Measurements from ENCODE around the gene DEPP1.

Gene DEPP1

DNA sequence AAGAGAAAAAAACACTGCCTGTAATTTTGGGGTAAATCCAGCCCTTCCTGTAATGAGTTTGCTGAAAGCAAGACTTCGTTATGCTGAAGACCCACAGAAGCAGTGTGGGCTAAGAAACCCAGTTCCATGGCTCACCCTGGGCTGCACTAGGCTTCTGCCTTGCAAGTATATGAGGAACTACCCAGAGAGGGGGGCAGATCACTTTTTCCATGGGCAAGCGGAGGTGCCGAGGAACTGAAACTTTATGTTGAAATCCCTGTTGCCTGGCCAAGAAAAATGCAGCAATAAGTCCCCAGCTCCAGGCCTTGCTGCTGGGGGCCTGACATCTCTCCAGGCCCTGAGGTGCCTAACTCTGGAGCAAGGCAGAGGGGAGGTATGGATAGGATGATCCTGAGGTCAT lies 10.5 kb downstream of the DEPP1 start:
- peak; percentile 99 for DNase-seq (ENCODE audit: low read depth)
- TF ChIP-seq, protein P1, sequence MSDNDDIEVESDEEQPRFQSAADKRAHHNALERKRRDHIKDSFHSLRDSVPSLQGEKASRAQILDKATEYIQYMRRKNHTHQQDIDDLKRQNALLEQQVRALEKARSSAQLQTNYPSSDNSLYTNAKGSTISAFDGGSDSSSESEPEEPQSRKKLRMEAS (IDR thresholded peaks at IDR 0.05; ENCODE audit: low read depth, low read length): 0 out of 2 replicates have a peak, but pooled peaks have one; percentile 15
- TF ChIP-seq, protein P2, sequence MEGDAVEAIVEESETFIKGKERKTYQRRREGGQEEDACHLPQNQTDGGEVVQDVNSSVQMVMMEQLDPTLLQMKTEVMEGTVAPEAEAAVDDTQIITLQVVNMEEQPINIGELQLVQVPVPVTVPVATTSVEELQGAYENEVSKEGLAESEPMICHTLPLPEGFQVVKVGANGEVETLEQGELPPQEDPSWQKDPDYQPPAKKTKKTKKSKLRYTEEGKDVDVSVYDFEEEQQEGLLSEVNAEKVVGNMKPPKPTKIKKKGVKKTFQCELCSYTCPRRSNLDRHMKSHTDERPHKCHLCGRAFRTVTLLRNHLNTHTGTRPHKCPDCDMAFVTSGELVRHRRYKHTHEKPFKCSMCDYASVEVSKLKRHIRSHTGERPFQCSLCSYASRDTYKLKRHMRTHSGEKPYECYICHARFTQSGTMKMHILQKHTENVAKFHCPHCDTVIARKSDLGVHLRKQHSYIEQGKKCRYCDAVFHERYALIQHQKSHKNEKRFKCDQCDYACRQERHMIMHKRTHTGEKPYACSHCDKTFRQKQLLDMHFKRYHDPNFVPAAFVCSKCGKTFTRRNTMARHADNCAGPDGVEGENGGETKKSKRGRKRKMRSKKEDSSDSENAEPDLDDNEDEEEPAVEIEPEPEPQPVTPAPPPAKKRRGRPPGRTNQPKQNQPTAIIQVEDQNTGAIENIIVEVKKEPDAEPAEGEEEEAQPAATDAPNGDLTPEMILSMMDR (IDR thresholded peaks at IDR 0.05; ENCODE audit: low read depth, low read length): no peak

DNA sequence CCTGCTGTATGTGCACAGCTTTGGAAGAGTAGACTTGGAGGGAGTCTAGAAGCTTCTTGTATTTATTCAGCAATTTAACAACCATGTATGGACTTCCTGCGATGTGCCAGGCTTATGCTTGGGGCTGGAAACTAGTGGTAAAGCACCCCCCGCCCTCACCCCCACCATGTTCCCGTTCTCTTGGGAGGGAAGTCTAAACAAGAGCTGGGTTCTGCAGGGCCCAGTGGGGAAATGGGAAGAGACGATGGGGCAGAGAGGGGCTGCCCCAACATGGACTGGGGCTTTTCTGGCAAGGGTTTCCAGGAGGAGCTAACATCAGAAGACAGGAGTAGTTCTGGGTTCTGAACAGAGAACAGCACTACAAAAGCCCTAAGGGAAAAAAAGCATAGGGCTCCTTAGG lies 11.0 kb downstream of the DEPP1 start:
- TF ChIP-seq POLR2A (IDR thresholded peaks at IDR 0.05; ENCODE audit: extremely low read depth, insufficient read length) (no peak), MYC (IDR thresholded peaks at IDR 0.05; ENCODE audit: low read depth, low read length) (no peak)
- TF ChIP-seq, protein P1 (IDR thresholded peaks at IDR 0.05; ENCODE audit: low read depth, low read length): no peak
- TF ChIP-seq, protein P2 (IDR thresholded peaks at IDR 0.05; ENCODE audit: low read depth, low read length): no peak
- peak; percentile 79 for DNase-seq (ENCODE audit: low read depth)
- H3K4me3 ChIP-seq (ENCODE audit: low read depth, low read length): peak overlapping the region; percentile 38

More for the DNA sequence above, 10.5 kb downstream of the DEPP1 start:
- peak overlapping the region; percentile 46 for H3K4me3 ChIP-seq (ENCODE audit: low read depth, low read length)

DNA sequence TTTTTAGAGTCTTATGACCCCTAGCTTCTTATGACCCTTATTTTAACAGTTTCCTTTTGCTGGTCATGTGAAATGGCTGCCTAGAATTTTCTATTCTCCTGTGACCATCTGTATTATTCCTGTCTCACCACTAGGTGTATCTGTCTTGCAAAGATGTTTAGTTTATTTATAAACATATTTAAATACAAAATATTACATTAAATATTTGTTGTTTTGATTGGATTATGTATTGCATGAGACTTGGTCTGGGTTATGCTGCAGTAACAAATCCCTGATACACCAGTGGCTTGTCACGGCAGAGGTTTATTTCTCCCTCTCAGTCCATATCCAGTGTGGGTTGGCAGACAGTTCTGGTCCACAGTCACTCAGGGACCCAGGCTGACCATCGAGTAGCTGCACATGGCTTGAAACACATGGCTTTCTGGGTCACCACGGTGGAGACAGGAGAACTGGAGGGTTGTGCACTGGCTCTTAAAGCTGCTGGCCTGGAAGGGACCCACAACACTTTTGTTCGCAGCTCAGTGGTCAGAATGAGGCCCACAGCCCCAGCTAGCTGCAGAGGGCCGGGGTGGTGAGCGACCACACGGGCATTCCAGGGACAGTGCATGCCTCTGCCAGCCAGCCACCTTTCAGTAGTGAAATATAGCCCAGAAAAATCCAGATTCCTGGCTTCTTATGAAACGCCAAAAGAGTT lies 11.6 kb downstream of the DEPP1 start:
- TF ChIP-seq, protein P1 (IDR thresholded peaks at IDR 0.05; ENCODE audit: low read depth, low read length): peak; percentile 68; the same call in 1 of the 2 replicates
- no peak for TF ChIP-seq MYC (IDR thresholded peaks at IDR 0.05; ENCODE audit: low read depth, low read length)
- peak overlapping the region; percentile 38 for H3K4me3 ChIP-seq (ENCODE audit: low read depth, low read length)
- peak; percentile 52 for DNase-seq (ENCODE audit: low read depth)

DNA sequence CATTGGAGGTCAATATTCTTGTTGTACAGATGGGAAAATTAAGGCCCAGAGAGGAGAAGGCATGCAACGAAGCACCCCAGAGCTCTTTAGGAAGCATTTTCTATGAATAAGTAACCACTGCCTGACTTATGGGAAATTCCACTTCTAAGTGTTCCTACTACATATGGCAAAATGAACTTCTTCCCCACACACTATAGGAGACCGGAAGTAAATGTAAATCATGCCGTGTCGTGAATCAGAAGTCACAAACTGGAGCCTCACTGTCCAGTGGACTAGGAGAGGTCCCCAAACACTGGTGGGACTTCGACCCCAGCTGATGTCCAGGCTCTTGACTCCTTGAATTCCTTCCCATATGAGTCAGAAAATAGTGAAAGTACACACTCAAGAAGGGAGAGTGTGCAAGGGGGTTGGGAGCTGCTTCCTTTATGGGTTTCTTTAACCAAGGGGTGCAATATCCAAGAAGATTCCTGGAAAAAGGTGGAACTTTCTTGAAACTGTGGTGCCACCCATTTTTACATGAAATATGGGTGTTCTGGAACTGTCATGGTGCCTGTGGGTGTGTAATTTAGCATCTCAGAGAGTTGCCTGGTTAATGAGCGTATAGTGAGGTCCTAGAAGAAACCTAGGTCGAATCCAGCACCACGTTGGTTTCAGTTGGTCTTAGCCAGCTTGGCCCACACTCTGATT lies 12.3 kb downstream of the DEPP1 start:
- no peak overlapping the region for H3K4me3 ChIP-seq (ENCODE audit: low read depth, low read length)
- TF ChIP-seq MYC (IDR thresholded peaks at IDR 0.05; ENCODE audit: low read depth, low read length) (no peak), POLR2A (IDR thresholded peaks at IDR 0.05; ENCODE audit: extremely low read depth, insufficient read length) (no peak)
- TF ChIP-seq, protein P2 (IDR thresholded peaks at IDR 0.05; ENCODE audit: low read depth, low read length): no peak
- TF ChIP-seq, protein P1 (IDR thresholded peaks at IDR 0.05; ENCODE audit: low read depth, low read length): no peak
- DNase-seq (ENCODE audit: low read depth): no peak

DNA sequence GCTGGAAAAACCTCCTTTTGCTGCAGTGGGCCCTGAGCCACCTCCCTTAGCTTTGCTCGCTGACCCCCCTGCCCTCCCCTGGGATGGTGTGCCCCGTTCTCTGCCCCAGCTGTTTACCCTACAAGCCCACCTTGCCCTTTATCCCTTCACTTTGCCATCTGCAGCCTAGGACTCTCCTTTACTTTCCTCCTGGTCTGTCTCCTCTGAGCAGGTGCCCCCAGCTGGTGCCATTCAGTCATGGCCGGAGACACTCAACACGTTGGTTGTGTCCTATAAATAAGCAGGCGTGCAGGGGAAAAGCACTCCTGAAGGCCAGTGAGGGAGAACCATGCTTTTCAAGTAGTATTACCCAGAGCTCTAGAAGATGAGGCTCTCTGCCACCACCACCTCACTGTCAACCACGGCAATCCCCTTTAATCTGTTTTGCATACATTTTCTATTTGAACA lies 12.9 kb downstream of the DEPP1 start:
- TF ChIP-seq, protein P1 (IDR thresholded peaks at IDR 0.05; ENCODE audit: low read depth, low read length): no peak
- TF ChIP-seq MYC (IDR thresholded peaks at IDR 0.05; ENCODE audit: low read depth, low read length): no peak
- TF ChIP-seq POLR2A (IDR thresholded peaks at IDR 0.05; ENCODE audit: extremely low read depth, insufficient read length): no peak
- TF ChIP-seq, protein P2 (IDR thresholded peaks at IDR 0.05; ENCODE audit: low read depth, low read length): no peak
- no peak overlapping the region for H3K4me3 ChIP-seq (ENCODE audit: low read depth, low read length)
- no peak for DNase-seq (ENCODE audit: low read depth)

DNA sequence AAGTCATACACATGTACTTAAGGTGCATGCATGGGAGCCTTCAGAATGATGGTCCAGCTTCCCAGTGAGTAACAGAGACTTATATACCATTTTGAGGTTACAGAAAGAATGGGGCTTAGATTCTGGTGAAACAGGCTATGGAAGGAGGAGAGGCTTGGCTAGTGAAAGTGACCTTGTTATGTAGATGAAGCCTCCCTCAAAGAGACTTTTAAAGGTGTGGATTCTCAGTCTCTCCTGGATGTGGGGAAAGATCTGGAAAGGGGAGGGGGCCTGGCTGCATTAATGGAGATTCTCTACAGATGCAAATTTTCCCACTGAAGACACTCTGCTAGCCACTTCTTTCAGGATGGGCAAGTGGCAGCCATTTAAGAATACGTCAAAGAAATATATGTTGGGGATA lies 13.5 kb downstream of the DEPP1 start:
- no peak for DNase-seq (ENCODE audit: low read depth)
- no peak for TF ChIP-seq MYC (IDR thresholded peaks at IDR 0.05; ENCODE audit: low read depth, low read length)
- TF ChIP-seq, protein P1 (IDR thresholded peaks at IDR 0.05; ENCODE audit: low read depth, low read length): no peak
- TF ChIP-seq, protein P2 (IDR thresholded peaks at IDR 0.05; ENCODE audit: low read depth, low read length): no peak
- no peak for TF ChIP-seq POLR2A (IDR thresholded peaks at IDR 0.05; ENCODE audit: extremely low read depth, insufficient read length)
- H3K4me3 ChIP-seq (ENCODE audit: low read depth, low read length): no peak overlapping the region
